GM06990 (cell line): ENCODE data around the gene SNAPC4.

Experiments
- DNase-seq: peaks from one replicate; pipeline ENCODE4 v3.0.0-alpha.2; 2011; ENCODE audit not compliant: insufficient read length; ENCODE audit errors: extremely low read depth
- H3K27me3 ChIP-seq: replicated peaks from 2 replicates; pipeline ENCODE4 v1.6.0; 2011; ENCODE audit warnings: low read length; ENCODE audit not compliant: control insufficient read depth, insufficient read depth
- H3K36me3 ChIP-seq: 2 replicates; pipeline ENCODE4 v1.5.1; 2011; ENCODE audit warnings: low read length; ENCODE audit not compliant: control insufficient read depth, insufficient read depth
- H3K4me3 ChIP-seq: replicated peaks from 2 replicates; pipeline ENCODE4 v1.5.1; 2011; ENCODE audit warnings: low read depth, mild to moderate bottlenecking, control low read depth, low read length
- CTCF ChIP-seq: IDR thresholded peaks from 2 replicates; pipeline ENCODE4 v1.5.1; 2011; ENCODE audit warnings: low read length, control low read depth, mild to moderate bottlenecking, inconsistent platforms; ENCODE audit not compliant: insufficient read depth, poor library complexity, severe bottlenecking

The SNAPC4 gene

DNA sequence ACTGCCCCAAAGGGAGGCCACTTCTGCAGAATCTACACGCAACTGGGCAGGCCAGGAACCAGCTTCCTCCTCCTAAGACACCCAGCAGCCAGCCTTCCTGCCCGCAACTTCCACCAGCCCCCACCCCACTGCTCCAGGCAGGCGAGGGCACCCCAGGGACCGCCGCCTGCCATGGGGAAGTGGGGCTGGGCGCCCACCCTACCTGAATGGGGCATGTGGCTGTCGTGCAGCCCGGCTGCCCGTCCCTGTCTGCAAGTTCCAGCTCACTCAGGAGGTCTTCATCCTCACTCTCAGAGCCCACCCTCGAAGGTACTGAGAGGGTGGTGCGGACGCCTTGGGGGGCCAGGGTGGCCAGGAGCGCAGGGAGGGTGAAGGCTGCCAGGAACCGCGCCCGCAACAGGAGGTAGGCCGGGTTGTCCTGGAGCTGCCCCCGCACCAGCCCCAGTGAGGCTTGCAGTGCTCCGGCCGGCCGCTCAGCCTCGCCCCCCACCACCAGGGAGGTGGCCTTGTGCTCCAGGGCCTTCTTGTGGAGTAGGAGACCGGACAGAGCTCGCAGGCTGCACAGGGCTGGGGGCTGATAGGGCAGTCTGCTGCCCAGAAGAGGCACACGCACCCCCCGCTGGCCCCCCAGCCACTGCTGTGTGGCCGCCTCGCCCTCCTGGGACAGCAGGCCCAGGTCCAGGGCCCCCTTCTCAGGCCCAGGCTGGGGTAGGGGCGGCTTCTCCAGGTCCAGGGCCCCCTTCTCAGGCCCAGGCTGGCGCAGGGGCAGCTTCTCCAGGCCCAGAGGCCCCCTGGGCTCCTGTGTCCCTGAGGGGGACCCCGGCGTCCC lies 22.4 kb downstream of the SNAPC4 start:
- peaks cover 37% of the 10 kb centered on the region for H3K36me3 ChIP-seq

GRCh38 chr9:136376457-136376856 lies 23.5 kb downstream of the SNAPC4 start:
- TF ChIP-seq CTCF = no peak
- no peak overlapping the region for H3K4me3 ChIP-seq
- no peak for DNase-seq
- no peaks in the 10 kb centered on the region for H3K27me3 ChIP-seq
- H3K36me3 ChIP-seq = peaks cover 31% of the 10 kb centered on the region

More for the DNA sequence above, 22.4 kb downstream of the SNAPC4 start:
- no peak for DNase-seq
- TF ChIP-seq CTCF = no peak
- Histone ChIP-seq H3K27me3 (no peaks in the 10 kb centered on the region), H3K4me3 (no peak overlapping the region)

GRCh38 chr9:136375096-136375495 lies 24.9 kb downstream of the SNAPC4 start:
- no peak for DNase-seq
- H3K4me3 ChIP-seq = no peak overlapping the region
- peaks cover 24% of the 10 kb centered on the region for H3K36me3 ChIP-seq
- no peaks in the 10 kb centered on the region for H3K27me3 ChIP-seq
- TF ChIP-seq CTCF = no peak

- no peak overlapping the region for H3K4me3 ChIP-seq
- H3K27me3 ChIP-seq = no peaks in the 10 kb centered on the region
- H3K36me3 ChIP-seq = peaks cover 18% of the 10 kb centered on the region
- no peak for DNase-seq
- TF ChIP-seq CTCF = no peak
Observed at GRCh38 chr9:136374183-136374575, 25.8 kb downstream of the SNAPC4 start.

DNA sequence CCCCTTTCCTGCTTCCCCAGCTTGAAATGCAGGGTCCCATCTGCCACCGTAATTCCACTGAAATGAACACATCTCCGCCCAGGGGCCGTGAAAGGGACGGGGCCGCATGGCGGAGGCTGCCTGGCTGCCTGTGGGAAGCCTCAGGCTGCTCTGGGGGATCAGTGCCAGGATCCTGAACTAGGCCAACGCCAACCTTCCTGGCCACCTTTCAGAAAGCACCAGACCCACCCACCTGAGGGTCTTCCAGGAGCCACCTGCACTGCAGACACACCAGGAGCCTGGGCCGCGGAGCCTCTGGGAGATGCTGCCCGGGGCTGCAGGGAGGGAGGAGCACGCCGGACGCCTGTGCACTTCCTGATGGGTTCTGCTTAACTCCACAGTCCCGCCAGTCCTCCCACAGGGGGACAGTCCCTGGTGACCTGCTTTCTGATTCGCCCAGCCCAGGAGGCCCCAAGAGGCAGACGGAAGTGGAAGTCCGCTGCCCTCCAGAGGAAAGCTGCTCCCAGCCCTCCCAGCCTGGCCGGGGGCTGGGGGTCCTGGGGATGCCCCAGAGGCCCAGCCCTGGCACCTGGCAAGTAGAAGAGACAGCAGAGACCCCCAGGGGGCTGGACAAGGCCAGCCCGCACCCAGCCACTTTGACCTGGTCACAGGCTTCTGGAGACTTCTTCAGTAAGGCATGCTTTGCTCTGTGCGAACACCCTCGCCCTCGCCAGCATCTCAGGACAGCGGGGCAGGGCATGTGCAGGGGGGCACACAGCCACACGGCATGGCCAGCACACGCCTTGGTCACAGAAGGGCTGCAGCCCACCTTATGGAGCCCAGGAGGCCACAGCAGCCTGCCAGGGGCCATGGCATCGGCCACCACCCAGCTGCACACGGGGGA lies 26.4 kb downstream of the SNAPC4 start, which contains the start of gene CARD9:
Gene CARD9, minus strand, starts transcription at position 370 of the 883 bp plus-strand sequence. CDS start 1,591 bp downstream, outside the sequence.
- no peaks in the 10 kb centered on the region for H3K27me3 ChIP-seq
- peaks cover 16% of the 10 kb centered on the region for H3K36me3 ChIP-seq
- peak within 1 kb of the TSS; percentile 60 for H3K4me3 ChIP-seq
- TF ChIP-seq CTCF = no peak
- no peak for DNase-seq
